ENCODE results near the gene TRERF1.

The TRERF1 gene

GRCh38 chr6:42230345-42231321 is 221.1 kb downstream of the TRERF1 start:
- no peak overlapping the region for H2AFZ ChIP-seq (ENCODE audit: low read length)
- no peak for DNase-seq

GRCh38 chr6:42229506-42230119 is 222.1 kb downstream of the TRERF1 start:
- Histone ChIP-seq H3K27me3 (replicated peaks; ENCODE audit: insufficient read depth, low read length) (no peaks in the 10 kb centered on the region), H2AFZ (ENCODE audit: low read length) (no peak overlapping the region), H3K9me3 (replicated peaks; ENCODE audit: insufficient read depth, low read length) (no peaks in the 10 kb centered on the region), H3K4me2 (ENCODE audit: low read depth, low read length) (no peak overlapping the region), H3K79me2 (ENCODE audit: low read length) (no peaks in the 10 kb centered on the region), H3K9ac (ENCODE audit: low read length) (no peak overlapping the region), H3K9me2 (replicated peaks; ENCODE audit: insufficient read depth, low read length) (no peaks in the 10 kb centered on the region), H3K4me3 (ENCODE audit: low read length) (no peak overlapping the region), H3F3A (ENCODE audit: insufficient read depth, low read length) (no peaks in the 10 kb centered on the region), H3K4me1 (ENCODE audit: low read length) (no peaks in the 10 kb centered on the region), H3K27ac (ENCODE audit: low read length) (no peak overlapping the region), H4K20me1 (ENCODE audit: insufficient read depth, low read length) (no peaks in the 10 kb centered on the region), H3K36me3 (replicated peaks; ENCODE audit: insufficient read depth, low read length) (no peaks in the 10 kb centered on the region)
- no peak for DNase-seq
- TF ChIP-seq EZH2 (optimal IDR thresholded peaks at IDR 0.05; ENCODE audit: low read depth, low read length), result no peak
- TF ChIP-seq EZH2phosphoT487 (IDR thresholded peaks at IDR 0.05; ENCODE audit: low read length), result no peak
- no peak for TF ChIP-seq CTCF (IDR thresholded peaks at IDR 0.05; ENCODE audit: low read length)

More at GRCh38 chr6:42230345-42231321, 221.1 kb downstream of the TRERF1 start:
- Histone ChIP-seq H3F3A (ENCODE audit: insufficient read depth, low read length) (no peaks in the 10 kb centered on the region), H3K27ac (ENCODE audit: low read length) (no peak overlapping the region), H3K9me3 (replicated peaks; ENCODE audit: insufficient read depth, low read length) (no peaks in the 10 kb centered on the region), H3K79me2 (ENCODE audit: low read length) (no peaks in the 10 kb centered on the region), H3K9me2 (replicated peaks; ENCODE audit: insufficient read depth, low read length) (no peaks in the 10 kb centered on the region), H3K4me1 (ENCODE audit: low read length) (no peaks in the 10 kb centered on the region), H3K4me2 (ENCODE audit: low read depth, low read length) (no peak overlapping the region), H3K36me3 (replicated peaks; ENCODE audit: insufficient read depth, low read length) (no peaks in the 10 kb centered on the region), H4K20me1 (ENCODE audit: insufficient read depth, low read length) (no peaks in the 10 kb centered on the region), H3K4me3 (ENCODE audit: low read length) (no peak overlapping the region), H3K27me3 (replicated peaks; ENCODE audit: insufficient read depth, low read length) (no peaks in the 10 kb centered on the region), H3K9ac (ENCODE audit: low read length) (no peak overlapping the region)
- TF ChIP-seq EZH2phosphoT487 (IDR thresholded peaks at IDR 0.05; ENCODE audit: low read length) (no peak), EZH2 (optimal IDR thresholded peaks at IDR 0.05; ENCODE audit: low read depth, low read length) (no peak), CTCF (IDR thresholded peaks at IDR 0.05; ENCODE audit: low read length) (no peak)

GRCh38 chr6:42228305-42228704 is 223.4 kb downstream of the TRERF1 start:
- Histone ChIP-seq H3K9me3 (replicated peaks; ENCODE audit: insufficient read depth, low read length) (no peaks in the 10 kb centered on the region), H3K79me2 (ENCODE audit: low read length) (no peaks in the 10 kb centered on the region), H3F3A (ENCODE audit: insufficient read depth, low read length) (no peaks in the 10 kb centered on the region), H2AFZ (ENCODE audit: low read length) (no peak overlapping the region), H3K27me3 (replicated peaks; ENCODE audit: insufficient read depth, low read length) (no peaks in the 10 kb centered on the region), H3K9ac (ENCODE audit: low read length) (no peak overlapping the region), H3K4me2 (ENCODE audit: low read depth, low read length) (no peak overlapping the region), H3K36me3 (replicated peaks; ENCODE audit: insufficient read depth, low read length) (no peaks in the 10 kb centered on the region), H3K9me2 (replicated peaks; ENCODE audit: insufficient read depth, low read length) (no peaks in the 10 kb centered on the region), H3K4me3 (ENCODE audit: low read length) (no peak overlapping the region), H4K20me1 (ENCODE audit: insufficient read depth, low read length) (no peaks in the 10 kb centered on the region), H3K4me1 (ENCODE audit: low read length) (no peaks in the 10 kb centered on the region), H3K27ac (ENCODE audit: low read length) (no peak overlapping the region)
- no peak for TF ChIP-seq EZH2phosphoT487 (IDR thresholded peaks at IDR 0.05; ENCODE audit: low read length)
- no peak for TF ChIP-seq CTCF (IDR thresholded peaks at IDR 0.05; ENCODE audit: low read length)
- TF ChIP-seq EZH2 (optimal IDR thresholded peaks at IDR 0.05; ENCODE audit: low read depth, low read length), result no peak
- no peak for DNase-seq

Measured in MM.1S (cell line).